Activated CD4-positive, alpha-beta T cell treated with anti-CD3 and anti-CD28 coated beads, Interleukin-2, amount 50 U/mL, for 4 hours (primary cell): ENCODE measurements around the gene CST4.
"Not testable (repeated sequence)": the region's sequence is repeated elsewhere in the genome, so short reads cannot be mapped to it uniquely, and the experiment has no call there.

Experiments used
- DNase-seq, 2 experiments: peaks; one replicate each; pipeline ENCODE4 v3.0.0-alpha.2; 2020

Gene CST4

GRCh38 chr20:23659989-23660837 lies 28.6 kb downstream of the CST4 start:
- no peak for DNase-seq

GRCh38 chr20:23659610-23659988 lies 29.2 kb downstream of the CST4 start:
- DNase-seq, result not testable (repeated sequence)

- no peak for DNase-seq
These were observed 29.7 kb downstream of the CST4 start for GRCh38 chr20:23658989-23659609.

GRCh38 chr20:23658336-23658735 lies 30.5 kb downstream of the CST4 start:
- DNase-seq, result no peak

- DNase-seq, result no peak
These were observed 31.6 kb downstream of the CST4 start for GRCh38 chr20:23657202-23657601.

GRCh38 chr20:23656372-23656771 lies 32.5 kb downstream of the CST4 start:
- DNase-seq, result no peak

- no peak for DNase-seq
These were observed 33.2 kb downstream of the CST4 start for GRCh38 chr20:23655491-23656211.

- no peak for DNase-seq
These were observed 34.1 kb downstream of the CST4 start for GRCh38 chr20:23654717-23655116.

- DNase-seq, result no peak
These were observed 34.8 kb downstream of the CST4 start for GRCh38 chr20:23654000-23654399.

GRCh38 chr20:23653400-23653938 lies 35.4 kb downstream of the CST4 start:
- no peak for DNase-seq

GRCh38 chr20:23652926-23653325 lies 35.9 kb downstream of the CST4 start:
- no peak for DNase-seq

- no peak for DNase-seq
These were observed 36.5 kb downstream of the CST4 start for GRCh38 chr20:23652371-23652770.

- DNase-seq, result no peak
These were observed 37.7 kb downstream of the CST4 start for GRCh38 chr20:23651117-23651516.

- no peak for DNase-seq
These were observed 38.9 kb downstream of the CST4 start for GRCh38 chr20:23649830-23650417.

- DNase-seq, result no peak
These were observed 39.6 kb downstream of the CST4 start for GRCh38 chr20:23649242-23649641.

GRCh38 chr20:23647346-23647745 lies 41.5 kb downstream of the CST4 start:
- DNase-seq, result no peak

- no peak for DNase-seq
These were observed 42.5 kb downstream of the CST4 start for GRCh38 chr20:23646106-23646873.

- DNase-seq, result no peak
These were observed 43.3 kb downstream of the CST4 start for GRCh38 chr20:23645575-23645974.

GRCh38 chr20:23644164-23644563 lies 44.7 kb downstream of the CST4 start:
- no peak for DNase-seq

- DNase-seq, result no peak
These were observed 45.2 kb downstream of the CST4 start for GRCh38 chr20:23643659-23644058.

- DNase-seq, result no peak
These were observed 46.7 kb downstream of the CST4 start for GRCh38 chr20:23641936-23642751.
